Hematopoietic multipotent progenitor cell treated with erythropoietin and hydrocortisone succinate and interleukin-3 and kit ligand, for 4 days (in vitro differentiated cells): ENCODE measurements around the gene ZNF205.

Experiments
- DNase-seq: peaks from one replicate; pipeline ENCODE4 v3.0.0-alpha.2; 2015

The ZNF205 gene

GRCh38 chr16:3085868-3086595, 26.4 kb upstream of the ZNF205 start:
- DNase-seq = no peak

- DNase-seq = peak; percentile 71
These were observed 25.7 kb upstream of the ZNF205 start for GRCh38 chr16:3086596-3087242.

- DNase-seq = peak; percentile 53
These were observed 24.8 kb upstream of the ZNF205 start for GRCh38 chr16:3087243-3088235.

- DNase-seq = no peak
These were observed 23.9 kb upstream of the ZNF205 start for GRCh38 chr16:3088450-3088849.

GRCh38 chr16:3088925-3089716, 23.3 kb upstream of the ZNF205 start:
- DNase-seq = no peak

GRCh38 chr16:3089717-3090592, 22.4 kb upstream of the ZNF205 start:
- no peak for DNase-seq

- no peak for DNase-seq
These were observed 20.8 kb upstream of the ZNF205 start for GRCh38 chr16:3091551-3091950.

- DNase-seq = no peak
These were observed 19.9 kb upstream of the ZNF205 start for GRCh38 chr16:3092501-3092941.

GRCh38 chr16:3094289-3095027, 17.9 kb upstream of the ZNF205 start:
- peak; percentile 80 for DNase-seq

- peak; percentile 91 for DNase-seq
These were observed 16.5 kb upstream of the ZNF205 start for GRCh38 chr16:3095869-3096268.

GRCh38 chr16:3096362-3096761, 16.0 kb upstream of the ZNF205 start:
- DNase-seq = no peak

GRCh38 chr16:3097266-3097665, 15.1 kb upstream of the ZNF205 start:
- no peak for DNase-seq

GRCh38 chr16:3098459-3099394, 13.7 kb upstream of the ZNF205 start, which contains the start of gene ZSCAN10:
Gene ZSCAN10 (minus strand): TSS chr16:3099294. CDS start chr16:3092937, 6,357 bp downstream.
- no peak for DNase-seq

- DNase-seq = no peak
These were observed 13.0 kb upstream of the ZNF205 start for GRCh38 chr16:3099395-3099731.

GRCh38 chr16:3099732-3100499, 12.5 kb upstream of the ZNF205 start:
- peak; percentile 99 for DNase-seq

- peak; percentile 90 for DNase-seq
These were observed 11.2 kb upstream of the ZNF205 start for GRCh38 chr16:3101018-3101840.

- peak; percentile 78 for DNase-seq
These were observed 10.4 kb upstream of the ZNF205 start for GRCh38 chr16:3101841-3102470.
